Measurements from ENCODE around the gene PCBP3. TPM values are rescaled to one million over a fixed set of nuclear protein-coding genes. Genes with fewer than 3 reads are reported as not detected.
"Not testable (repeated sequence)": the region's sequence is repeated elsewhere in the genome, so short reads cannot be mapped to it uniquely, and the experiment has no call there.

The PCBP3 gene
- polyA plus RNA-seq, 3 donors = 1.1 to 1.7 (median 1.4) TPM

DNA sequence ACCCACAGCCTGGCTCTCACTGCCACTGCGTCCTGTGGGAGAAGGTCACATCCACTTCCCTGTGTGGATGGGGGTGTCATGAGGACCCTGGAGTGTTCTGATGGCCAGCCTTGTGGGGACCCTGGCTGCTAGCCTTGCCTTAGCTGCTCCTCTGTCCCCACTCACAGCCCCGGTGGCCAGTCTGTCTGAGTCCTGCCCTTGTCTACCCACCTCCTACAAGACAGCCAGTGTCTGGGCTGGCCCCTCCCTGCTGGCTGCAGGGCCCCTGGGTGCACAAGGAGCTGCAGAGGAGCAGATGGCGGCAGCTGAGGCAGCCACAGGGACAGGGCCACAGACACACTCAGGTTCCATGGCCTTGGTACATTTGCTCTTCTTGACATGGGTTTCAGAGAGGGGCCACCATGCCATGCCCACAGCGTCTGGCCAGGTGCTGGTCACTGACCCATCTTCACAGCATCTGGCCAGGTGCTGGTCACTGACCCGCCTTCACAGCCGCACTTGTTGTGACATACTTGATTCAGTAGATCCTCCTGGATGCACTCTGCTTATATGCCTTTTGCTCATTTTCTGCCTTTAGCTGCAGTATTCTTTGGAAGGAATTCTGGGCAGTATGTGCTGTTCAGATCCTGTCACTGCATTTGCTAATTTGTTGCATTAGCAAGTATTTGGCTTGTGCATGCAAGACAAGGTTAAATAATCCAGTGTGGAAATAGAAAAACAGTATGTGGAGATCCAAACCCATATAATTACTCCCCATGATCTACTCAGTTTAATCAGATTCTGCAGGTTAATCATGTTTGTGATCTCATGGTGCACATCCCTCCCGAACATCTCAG is 157.8 kb downstream of the PCBP3 start:
- no peak for DNase-seq (ENCODE audit: low read depth in 3 of 3, low spot score in 2 of 3)

DNA sequence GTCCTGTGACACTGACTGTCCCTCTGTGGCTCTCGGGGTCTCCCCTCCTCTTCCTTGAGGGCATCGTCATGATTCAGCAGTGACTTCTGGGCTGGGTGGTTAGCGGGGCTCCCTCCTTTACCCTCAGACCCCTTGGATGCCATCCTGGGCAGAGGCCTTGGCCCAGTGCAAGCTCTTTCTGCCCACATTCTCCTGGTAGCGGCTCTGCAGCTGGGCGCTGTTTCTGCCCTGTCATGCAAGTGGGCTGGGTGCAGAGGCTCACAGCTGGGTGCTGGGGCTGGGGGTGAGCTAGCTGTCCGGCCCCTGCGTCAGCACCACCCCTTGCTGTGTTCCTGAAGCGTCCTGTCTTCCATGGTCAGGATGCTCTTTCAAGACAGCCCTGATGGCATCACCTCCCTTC is 158.5 kb downstream of the PCBP3 start:
- no peak for DNase-seq (ENCODE audit: low read depth in 3 of 3, low spot score in 2 of 3)

DNA sequence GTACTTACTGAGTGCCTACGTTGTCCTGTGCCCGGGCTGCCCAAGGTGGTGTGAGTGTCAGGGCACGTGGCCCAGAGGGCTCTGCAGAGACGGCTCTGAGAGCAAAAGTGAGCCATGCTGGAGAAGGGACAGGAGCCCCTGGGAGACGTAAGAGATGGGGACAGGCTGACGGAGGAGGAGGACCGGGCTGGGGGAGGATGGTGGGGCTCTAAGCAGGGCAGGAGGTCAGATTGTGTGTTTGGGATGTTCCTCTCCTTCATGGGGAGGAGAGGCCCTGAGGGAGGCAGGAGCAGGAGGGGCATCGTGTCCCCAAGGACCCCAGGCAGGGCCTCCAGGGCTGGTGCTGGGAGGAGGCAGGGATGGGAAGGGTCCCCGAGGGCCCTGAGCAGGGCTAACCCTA is 158.9 kb downstream of the PCBP3 start:
- DNase-seq (ENCODE audit: low read depth in 3 of 3, low spot score in 2 of 3) = no peak

DNA sequence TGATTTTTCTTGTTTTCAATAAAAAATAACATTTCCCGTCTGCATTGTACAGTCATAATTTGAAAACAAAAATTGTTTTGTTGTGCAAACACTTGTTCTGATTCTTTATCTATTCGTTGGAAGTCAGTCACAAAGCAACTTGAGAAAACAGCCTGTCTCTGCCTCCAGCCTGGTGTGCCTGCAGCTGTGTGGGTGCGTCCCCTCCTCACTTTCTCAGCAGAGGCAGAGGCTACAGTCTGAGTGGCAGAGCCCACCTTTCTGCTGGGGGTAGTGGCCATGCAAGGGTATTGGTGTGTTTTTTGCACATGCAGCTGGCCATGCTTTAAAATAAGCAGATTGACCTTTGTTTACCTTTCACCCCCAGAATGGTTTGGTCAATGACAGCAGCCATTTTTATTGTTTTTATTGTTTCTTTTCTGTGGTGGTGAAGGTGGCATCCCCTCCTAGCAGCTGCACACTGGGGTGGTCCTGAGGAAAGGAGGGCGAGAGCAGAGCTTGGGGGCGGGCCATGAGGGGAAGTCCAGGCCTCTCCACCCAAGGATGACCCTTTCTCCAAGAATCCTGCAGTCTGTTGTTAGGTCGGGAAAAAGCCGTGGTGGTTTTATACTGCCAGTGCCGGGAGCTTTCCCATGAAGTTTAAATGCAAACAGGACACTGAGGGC is 159.6 kb downstream of the PCBP3 start:
- no peak for DNase-seq (ENCODE audit: low read depth in 3 of 3, low spot score in 2 of 3)

- no peak for DNase-seq (ENCODE audit: low read depth in 3 of 3, low spot score in 2 of 3)
Observed at GRCh38 chr21:45803618-45804340, 160.3 kb downstream of the PCBP3 start.

- DNase-seq (ENCODE audit: low read depth in 3 of 3, low spot score in 2 of 3) = no peak
Observed at GRCh38 chr21:45804809-45805313, 161.3 kb downstream of the PCBP3 start.

- DNase-seq (ENCODE audit: low read depth in 3 of 3, low spot score in 2 of 3) = no peak
Observed at GRCh38 chr21:45805321-45805720, 161.8 kb downstream of the PCBP3 start.

GRCh38 chr21:45806042-45806441 is 162.5 kb downstream of the PCBP3 start:
- no peak for DNase-seq (ENCODE audit: low read depth in 3 of 3, low spot score in 2 of 3)

GRCh38 chr21:45808663-45809062 is 165.1 kb downstream of the PCBP3 start:
- DNase-seq (ENCODE audit: low read depth in 3 of 3, low spot score in 2 of 3) = not testable (repeated sequence)

DNA sequence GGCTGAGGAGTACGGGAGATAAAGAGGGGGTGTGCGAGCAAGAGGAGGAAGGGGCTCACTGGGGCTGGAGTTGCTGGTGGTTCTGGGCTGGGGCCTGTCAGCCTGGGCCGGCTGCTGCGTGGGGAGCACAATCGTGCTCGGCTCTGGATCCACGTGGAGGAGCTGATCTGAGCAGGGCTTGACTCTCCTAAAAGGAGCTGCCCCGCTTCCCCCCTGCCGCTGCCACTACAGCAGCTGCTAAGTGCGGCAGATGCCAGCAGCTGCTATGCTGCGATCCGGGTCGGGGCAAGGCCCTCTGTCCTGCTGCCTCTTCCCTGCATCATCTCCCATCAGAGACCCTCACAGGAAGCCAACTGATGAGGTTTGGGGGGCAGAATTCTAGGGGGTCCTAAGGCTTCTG is 165.9 kb downstream of the PCBP3 start:
- no peak for DNase-seq (ENCODE audit: low read depth in 3 of 3, low spot score in 2 of 3)

GRCh38 chr21:45811136-45811535 is 167.6 kb downstream of the PCBP3 start:
- no peak for DNase-seq (ENCODE audit: low read depth in 3 of 3, low spot score in 2 of 3)

- DNase-seq (ENCODE audit: low read depth in 3 of 3, low spot score in 2 of 3) = not testable (repeated sequence)
Observed at GRCh38 chr21:45814210-45814940, 170.8 kb downstream of the PCBP3 start.

- not testable (repeated sequence) for DNase-seq (ENCODE audit: low read depth in 3 of 3, low spot score in 2 of 3)
Observed at GRCh38 chr21:45815781-45816180, 172.3 kb downstream of the PCBP3 start.

GRCh38 chr21:45816794-45817193 is 173.3 kb downstream of the PCBP3 start:
- no peak for DNase-seq (ENCODE audit: low read depth in 3 of 3, low spot score in 2 of 3)

- DNase-seq (ENCODE audit: low read depth in 3 of 3, low spot score in 2 of 3) = no peak
Observed at GRCh38 chr21:45817345-45817744, 173.8 kb downstream of the PCBP3 start.

DNA sequence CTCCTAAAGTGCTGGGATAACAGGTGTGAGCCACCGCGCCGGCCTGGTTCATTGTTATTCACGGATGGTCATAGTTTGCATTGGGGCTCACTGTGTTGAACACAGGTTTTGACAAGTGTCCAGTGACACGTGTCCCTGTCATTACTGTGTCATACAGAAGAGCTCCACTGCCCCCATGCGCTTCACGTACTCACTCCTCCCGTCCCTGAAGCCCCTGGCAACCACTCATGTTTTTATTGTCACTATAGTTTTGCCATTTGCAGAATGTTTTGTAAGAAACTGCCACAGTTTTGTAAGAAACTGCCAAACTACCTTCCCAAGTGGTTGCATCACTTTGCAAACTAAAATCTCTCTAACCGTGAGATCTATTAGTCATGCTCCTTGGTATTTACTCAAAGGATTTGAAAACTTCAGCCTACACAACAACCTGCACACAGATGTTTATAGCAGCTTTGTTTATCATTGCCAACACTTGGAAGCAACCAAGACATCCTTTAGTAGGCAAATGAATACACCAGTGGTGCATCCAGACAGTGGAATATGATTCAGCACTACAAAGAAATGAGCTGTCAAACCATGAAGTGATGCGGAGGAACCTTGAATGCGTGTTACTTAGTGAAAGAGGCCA is 174.9 kb downstream of the PCBP3 start:
- no peak for DNase-seq (ENCODE audit: low read depth in 3 of 3, low spot score in 2 of 3)

DNA sequence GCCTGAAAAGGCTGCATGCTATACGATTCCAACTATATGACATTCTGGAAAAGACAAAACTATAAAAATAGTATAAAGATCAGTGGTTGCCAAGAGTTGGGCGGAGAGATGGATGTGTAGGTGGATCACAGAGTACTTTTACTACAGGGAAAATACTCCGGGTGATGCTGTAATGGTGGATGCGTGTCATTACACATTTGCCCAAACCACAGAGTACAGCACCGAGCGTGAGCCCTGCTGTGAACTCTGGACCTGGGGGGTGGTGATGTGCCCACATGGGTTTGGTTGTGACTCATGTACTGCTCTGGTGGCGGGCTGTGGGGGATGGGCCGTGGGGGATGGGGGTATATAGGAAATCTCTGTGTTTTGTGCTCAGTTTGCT is 175.4 kb downstream of the PCBP3 start:
- DNase-seq (ENCODE audit: low read depth in 3 of 3, low spot score in 2 of 3) = no peak

DNA sequence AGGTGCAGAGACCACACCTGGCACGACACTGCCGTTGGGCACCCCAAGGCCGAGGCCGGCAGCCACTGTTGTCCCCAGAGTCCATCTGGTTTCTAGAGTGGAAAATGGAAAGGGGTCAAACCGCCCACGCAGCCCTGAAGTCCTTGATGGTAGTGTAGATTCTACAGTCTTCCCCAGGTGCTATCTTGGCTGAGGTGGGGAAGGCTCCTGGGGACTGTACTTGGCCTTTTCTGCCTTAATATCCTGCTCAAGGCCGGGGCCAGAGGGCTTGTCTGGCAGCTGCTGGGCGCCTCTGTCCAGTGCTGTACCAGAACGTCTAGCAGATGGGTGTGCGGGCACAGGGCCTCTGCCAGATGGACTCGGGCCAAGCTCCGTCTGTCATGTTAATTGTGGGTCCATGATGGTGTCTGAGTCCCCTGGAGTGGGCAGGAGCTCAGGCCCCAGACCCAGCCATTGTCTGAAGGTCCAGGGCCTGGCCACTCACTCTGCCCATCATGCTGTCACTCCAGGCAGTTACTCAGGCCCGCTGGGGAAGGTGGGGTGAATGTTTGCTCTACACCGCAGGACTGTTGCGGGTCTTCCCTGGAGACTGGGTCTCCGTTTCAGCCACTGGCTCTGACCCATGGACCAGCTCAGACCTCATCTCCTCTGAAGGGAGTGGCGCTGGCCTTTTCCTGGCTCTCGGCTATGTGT is 176.1 kb downstream of the PCBP3 start:
- no peak for DNase-seq (ENCODE audit: low read depth in 3 of 3, low spot score in 2 of 3)

All from right renal cortex interstitium (tissue), 3 donors.